Pancreas (tissue), 10 donors: ENCODE results near the gene GORASP1. TPM values are rescaled to one million over a fixed set of nuclear protein-coding genes. Genes with fewer than 3 reads are reported as not detected.

Experiments used
- ATAC-seq, 4 donors: fragments of 200-7000 bp; cut with Tn5 transposase; one replicate each; pipeline versions ENCODE4 v1.8.0 to v1.9.1; 2020; ENCODE audit warnings: mild to moderate bottlenecking in 4 of 4, moderate library complexity in 4 of 4
- DNase-seq, 6 donors: peaks; one replicate each; pipeline ENCODE4 v3.0.0-alpha.2; 2020
- FAIRE-seq: peaks from 2 replicates; lab custom pipeline; 2012; peaks lifted over from hg19 to GRCh38; lab: Jason Lieb, UNC
- H3K27ac ChIP-seq, 4 donors: fragments of 200-600 bp; sonication (generic); 1 replicate in 3 of 4; 2 replicates in 1 of 4; pipeline versions ENCODE4 v1.5.0 to v1.8.0; 2020
- H3K27me3 ChIP-seq, 4 donors: fragments of 200-600 bp; one replicate each; pipeline ENCODE4 v1.8.0; 2021
- H3K36me3 ChIP-seq, 3 donors: fragments of 200-600 bp; sonication (generic) in 1 of 3; one replicate each; pipeline versions ENCODE4 v1.5.0 to v1.8.0; 2020 to 2021
- H3K4me1 ChIP-seq, 3 donors: fragments of 200-600 bp; one replicate each; pipeline ENCODE4 v1.8.0; 2021
- H3K4me3 ChIP-seq, 4 donors: fragments of 200-600 bp; sonication (generic) in 2 of 4; one replicate each; pipeline versions ENCODE4 v1.5.0 to v1.8.0; 2020 to 2021
- H3K9me3 ChIP-seq, 4 donors: fragments of 200-600 bp; one replicate each; pipeline ENCODE4 v1.8.0; 2021
- WGBS, 2 donors: extraction: QIAGEN DNeasy Blood & Tissue Kit; methylation state at CpG; one replicate each; pipeline ENCODE4 v1.1.7; 2013; 5-methylcytosine and 5-hydroxymethylcytosine counted together
- intact Hi-C, 3 donors: fragments of 100-400 bp; cut with DNase I; formaldehyde crosslinking; loops; one replicate each; pipeline versions ENCODE4 v1.11.1 to v1.14.2; 2022
- polyA plus RNA-seq, 2 donors: library from polyadenylated mRNA; stranded (reverse); fragments of 200-250 nt; gene quantifications; one replicate each; pipeline ENCODE4 v1.2.3, GENCODE V29; 2013
- total RNA-seq, 6 donors: library from RNA; stranded (reverse); fragmentation: NEBNext Ultra II Directional in 4 of 6; extraction: Animal tissue kit (Norgen Biotek cat#: 25700) in 4 of 6; gene quantifications; one replicate each; pipeline versions ENCODE4 v1.2.1 to v1.2.4, GENCODE V29; 2021 to 2023
- TF ChIP-seq, protein P1 (sequence below), 4 donors: fragments of 200-600 bp; sonication (generic) in 3 of 4; IDR thresholded peaks; one replicate each; pipeline versions ENCODE4 v1.5.0 to v1.8.0; 2021; ENCODE audit warnings: antibody characterized with exemption in 4 of 4
- donor health status: healthy with polysubstance abuse.
- donor health status: DM: no; HTN: no; CAD: no; lungs with moderate emphysema.
- donor health status: DM: no; HTN: no; CAD: no.
- donor health status: control.
- donor health status: control.
- donor health status: Bipolar disorder and iron deficiency.
- donor health status: DM: yes; HTN: yes; CAD: no.
- donor health status: DM: no; HTN: no; CAD: no.
- donor health status: DM: no; HTN: no; CAD: no.
- donor health status: DM: yes; HTN: yes; CAD: no.

GORASP1 gene
- total and polyA plus RNA-seq, 8 donors: 25.9 to 79.6 (median 34.3) TPM

DNA sequence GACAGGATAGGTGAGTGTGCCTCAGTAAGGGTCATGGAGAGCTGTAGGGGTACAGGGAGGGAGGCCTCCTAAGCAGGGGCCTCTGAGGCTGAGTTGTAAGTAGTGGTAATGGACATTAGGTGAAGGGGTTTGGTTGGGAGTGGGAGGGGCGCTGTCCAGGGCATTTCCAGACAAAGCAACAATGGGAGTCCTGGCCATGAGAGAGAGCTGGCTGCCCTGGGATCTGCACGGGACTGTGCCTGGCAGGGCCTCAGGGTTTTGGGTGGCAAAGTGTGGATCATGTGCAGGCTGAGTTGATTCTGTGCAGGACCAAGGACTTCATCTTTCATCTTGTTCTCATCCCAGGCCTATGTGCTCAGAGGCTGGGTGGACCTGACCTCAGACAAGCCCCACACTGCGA, 4.7 kb upstream of the GORASP1 start:
- no peaks in the 10 kb centered on the region for H3K36me3 ChIP-seq
- no peak overlapping the region for H3K27ac ChIP-seq
- H3K27me3 ChIP-seq: no peaks in the 10 kb centered on the region
- peaks cover 0 to 5% (median 2%) of the 10 kb centered on the region in 3 donors for H3K4me1 ChIP-seq
- no peak overlapping the region for H3K4me3 ChIP-seq
- TF ChIP-seq, protein P1, sequence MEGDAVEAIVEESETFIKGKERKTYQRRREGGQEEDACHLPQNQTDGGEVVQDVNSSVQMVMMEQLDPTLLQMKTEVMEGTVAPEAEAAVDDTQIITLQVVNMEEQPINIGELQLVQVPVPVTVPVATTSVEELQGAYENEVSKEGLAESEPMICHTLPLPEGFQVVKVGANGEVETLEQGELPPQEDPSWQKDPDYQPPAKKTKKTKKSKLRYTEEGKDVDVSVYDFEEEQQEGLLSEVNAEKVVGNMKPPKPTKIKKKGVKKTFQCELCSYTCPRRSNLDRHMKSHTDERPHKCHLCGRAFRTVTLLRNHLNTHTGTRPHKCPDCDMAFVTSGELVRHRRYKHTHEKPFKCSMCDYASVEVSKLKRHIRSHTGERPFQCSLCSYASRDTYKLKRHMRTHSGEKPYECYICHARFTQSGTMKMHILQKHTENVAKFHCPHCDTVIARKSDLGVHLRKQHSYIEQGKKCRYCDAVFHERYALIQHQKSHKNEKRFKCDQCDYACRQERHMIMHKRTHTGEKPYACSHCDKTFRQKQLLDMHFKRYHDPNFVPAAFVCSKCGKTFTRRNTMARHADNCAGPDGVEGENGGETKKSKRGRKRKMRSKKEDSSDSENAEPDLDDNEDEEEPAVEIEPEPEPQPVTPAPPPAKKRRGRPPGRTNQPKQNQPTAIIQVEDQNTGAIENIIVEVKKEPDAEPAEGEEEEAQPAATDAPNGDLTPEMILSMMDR (IDR thresholded peaks at IDR 0.05): no peak
- intact Hi-C loops: loop anchor here in 1 of 3 donors (10.0 kb wide), 1 partner anchor 73 kb away; no protein-coding TSS in a partner anchor
- DNase-seq: no peak
- 92 to 93% methylated on average over 3 of the region's 3 CpGs for WGBS, 2 donors
- no peak for ATAC-seq
- no peaks in the 10 kb centered on the region for H3K9me3 ChIP-seq
- no peak for FAIRE-seq

DNA sequence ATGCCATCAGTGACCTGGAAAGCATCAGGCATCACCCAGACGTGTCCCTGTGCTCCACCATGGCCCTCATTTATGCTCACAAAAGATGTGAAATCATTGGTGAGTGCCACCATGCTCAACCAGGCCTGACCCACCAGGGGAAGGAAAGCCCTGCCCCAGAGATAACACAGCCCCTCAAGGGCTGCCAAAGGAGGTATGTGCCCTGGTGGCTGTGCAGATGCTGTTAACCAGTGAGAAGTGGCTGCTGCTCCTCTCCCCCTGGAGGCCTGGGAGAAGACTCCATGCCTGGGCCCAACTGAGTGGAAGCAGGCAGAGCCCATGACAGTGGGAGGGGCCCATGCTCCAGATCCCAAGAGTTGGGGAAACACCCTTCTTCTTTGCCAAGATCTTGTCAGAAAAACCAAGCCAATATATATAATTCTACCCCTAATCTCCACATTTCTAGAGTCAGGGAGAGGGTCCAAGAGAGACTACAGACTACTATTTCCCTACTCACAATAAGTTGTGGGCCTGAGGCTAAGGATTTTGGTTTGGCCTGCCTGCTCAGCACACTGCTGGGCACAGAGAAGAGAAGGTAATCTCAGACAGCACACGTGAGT, 2.7 kb upstream of the GORASP1 start:
- Histone ChIP-seq H3K9me3 (no peaks in the 10 kb centered on the region), H3K4me1 (peaks cover 0 to 13% (median 5%) of the 10 kb centered on the region in 3 donors), H3K27ac (no peak overlapping the region), H3K36me3 (no peaks in the 10 kb centered on the region), H3K4me3 (no peak overlapping the region), H3K27me3 (no peaks in the 10 kb centered on the region)
- intact Hi-C loops: loop anchor here in 1 of 3 donors (10.0 kb wide), 1 partner anchor 75 kb away; no protein-coding TSS in a partner anchor
- TF ChIP-seq, protein P1 (IDR thresholded peaks at IDR 0.05): no peak
- 79 to 87% methylated on average over 2 of the region's 2 CpGs for WGBS, 2 donors
- ATAC-seq (no peak), DNase-seq (no peak), FAIRE-seq (no peak)

DNA sequence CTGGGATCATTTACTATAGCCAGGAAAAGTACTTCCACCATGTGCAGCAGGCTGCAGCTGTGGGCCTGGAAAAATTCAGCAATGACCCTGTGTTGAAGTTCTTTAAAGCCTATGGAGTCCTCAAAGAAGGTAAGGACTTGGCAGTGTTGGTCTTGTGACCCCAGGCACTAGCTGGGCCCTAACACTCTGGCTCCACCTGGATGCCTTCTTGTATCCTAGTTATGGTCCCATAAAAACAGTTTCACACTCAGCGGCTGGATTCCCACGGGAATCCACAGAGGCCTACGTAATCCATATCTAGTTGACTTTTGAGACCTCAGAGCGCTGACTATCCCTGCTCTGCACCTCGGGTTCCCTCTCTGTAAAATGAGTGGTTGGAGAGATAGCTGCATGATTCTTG, 1.7 kb upstream of the GORASP1 start:
- intact Hi-C loops: no loop called here
- Histone ChIP-seq H3K27me3 (no peaks in the 10 kb centered on the region), H3K4me1 (peaks cover 0 to 19% (median 5%) of the 10 kb centered on the region in 3 donors), H3K4me3 (no peak overlapping the region), H3K9me3 (no peaks in the 10 kb centered on the region), H3K27ac (no peak overlapping the region), H3K36me3 (no peaks in the 10 kb centered on the region)
- ATAC-seq (no peak), DNase-seq (no peak), FAIRE-seq (no peak)
- WGBS, 2 donors: 81 to 82% methylated on average over 5 of the region's 5 CpGs
- TF ChIP-seq, protein P1 (IDR thresholded peaks at IDR 0.05): no peak

DNA sequence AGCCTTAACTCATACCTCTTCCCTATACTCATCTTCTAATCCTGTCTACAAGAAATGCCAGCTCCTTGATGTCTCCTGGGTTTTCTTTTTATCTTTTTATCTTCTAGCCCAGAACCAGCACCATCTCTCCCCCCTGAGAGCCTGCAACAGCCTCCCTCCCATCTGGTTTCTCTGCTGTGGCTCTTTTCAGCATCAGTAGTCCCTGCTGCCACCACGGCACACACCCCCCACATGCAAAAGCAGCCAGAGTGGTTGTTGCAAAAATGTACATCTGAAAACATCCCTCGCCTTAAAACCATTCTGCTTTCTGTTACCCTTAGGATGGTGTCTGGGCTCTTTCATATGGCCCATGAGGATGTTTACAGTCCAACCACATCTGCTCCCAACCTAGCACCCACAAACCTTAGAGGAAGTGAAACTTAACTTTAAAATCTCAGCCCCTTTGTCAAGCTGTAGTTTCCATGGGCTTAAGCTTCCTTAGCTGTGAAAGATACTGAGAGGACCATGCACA, 828 bp upstream of the GORASP1 start:
- WGBS, 2 donors: 44 to 48% methylated on average over 2 of the region's 2 CpGs
- peak overlapping the region; percentile 80 to 100 (median 96) for H3K4me3 ChIP-seq
- H3K27me3 ChIP-seq: no peaks in the 10 kb centered on the region
- DNase-seq (peak in 1 of 6 donors; percentile 7), FAIRE-seq (no peak), ATAC-seq (peak in 2 of 4 donors; percentile 2 to 4)
- no peaks in the 10 kb centered on the region for H3K9me3 ChIP-seq
- peaks cover 0 to 20% (median 5%) of the 10 kb centered on the region in 3 donors for H3K4me1 ChIP-seq
- H3K27ac ChIP-seq: peak overlapping the region; percentile 92 to 99 (median 92)
- no peaks in the 10 kb centered on the region for H3K36me3 ChIP-seq
- TF ChIP-seq, protein P1 (IDR thresholded peaks at IDR 0.05): no peak
- intact Hi-C loops: no loop called here
